K562 (cell line): ENCODE measurements around the gene ZNF165. TPM values are rescaled to one million over a fixed set of nuclear protein-coding genes. Genes with fewer than 3 reads are reported as not detected.

ENCODE experiments used
- CLOCK ChIP-seq: fragments of 250-450 bp; sonication (Bioruptor Pico); IDR thresholded peaks from 2 replicates; pipeline ENCODE4 v1.4.0; 2020; ENCODE audit warnings: mild to moderate bottlenecking, moderate library complexity, borderline replicate concordance
- E2F6 ChIP-seq, 2 experiments: IDR thresholded peaks; 2 replicates each; pipeline ENCODE4 v1.6.1; 2011; ENCODE audit warnings: borderline replicate concordance in 1 of 2, control low read depth in 1 of 2, low read depth in 1 of 2, low read length in 1 of 2, mild to moderate bottlenecking in 1 of 2, mixed read lengths in 1 of 2, moderate library complexity in 1 of 2; ENCODE audit not compliant: insufficient read depth in 1 of 2, insufficient read length in 1 of 2, poor library complexity in 1 of 2, severe bottlenecking in 1 of 2; ENCODE audit errors: extremely low read depth in 1 of 2
- EGR1 ChIP-seq: fragments of 450-650 bp; conservative IDR thresholded peaks from 2 replicates; pipeline ENCODE4 v1.6.1; 2017; ENCODE audit warnings: mild to moderate bottlenecking
- HES1 ChIP-seq: fragments of 450-650 bp; IDR thresholded peaks from 2 replicates; pipeline ENCODE4 v1.6.1; 2016; ENCODE audit warnings: low read depth, mild to moderate bottlenecking, moderate library complexity
- HMGN3 ChIP-seq: IDR thresholded peaks from 2 replicates; pipeline ENCODE4 v1.6.1; 2011; ENCODE audit warnings: borderline replicate concordance, low read depth, mild to moderate bottlenecking, mixed read lengths, low read length; ENCODE audit not compliant: insufficient read length; ENCODE audit errors: extremely low read depth
- NFE2 ChIP-seq: IDR thresholded peaks from 2 replicates; pipeline ENCODE4 v1.6.1; 2014; ENCODE audit warnings: antibody characterized with exemption, low read depth
- POLR2A ChIP-seq: fragments of 450-650 bp; conservative IDR thresholded peaks from 2 replicates; pipeline ENCODE4 v1.6.1; 2016
- THRAP3 ChIP-seq: fragments of 450-650 bp; IDR thresholded peaks from 2 replicates; pipeline ENCODE4 v1.6.1; 2016; ENCODE audit warnings: mild to moderate bottlenecking, inconsistent platforms, borderline replicate concordance
- TSC22D4 ChIP-seq: fragments of 450-650 bp; IDR thresholded peaks from 2 replicates; pipeline ENCODE4 v1.6.1; 2016; ENCODE audit warnings: missing genetic modification characterization, missing biosample characterization, control low read depth
- ZC3H11A ChIP-seq: IDR thresholded peaks from 2 replicates; pipeline ENCODE4 v1.6.1; 2012; ENCODE audit warnings: low read depth, low read length, improper control_type of control experiment
- ZFP91 ChIP-seq: sonication (generic); formaldehyde crosslinking; IDR thresholded peaks from 2 replicates; pipeline ENCODE4 v1.8.0; 2022; ENCODE audit warnings: mild to moderate bottlenecking, missing genetic modification reagents
- ZNF212 ChIP-seq: fragments of 450-650 bp; formaldehyde crosslinking; IDR thresholded peaks from 2 replicates; pipeline ENCODE4 v1.4.0; 2020; ENCODE audit warnings: mild to moderate bottlenecking
- ZNF609 ChIP-seq: sonication (generic); formaldehyde crosslinking; IDR thresholded peaks from 2 replicates; pipeline ENCODE4 v1.8.1; 2023; ENCODE audit warnings: missing genetic modification reagents, mild to moderate bottlenecking, borderline replicate concordance
- ZNF75A ChIP-seq: fragments of 450-650 bp; formaldehyde crosslinking; IDR thresholded peaks from 2 replicates; pipeline ENCODE4 v1.4.0; 2020; ENCODE audit warnings: mild to moderate bottlenecking
- ZNF764 ChIP-seq: fragments of 250-450 bp; sonication (Bioruptor Pico); IDR thresholded peaks from 2 replicates; pipeline ENCODE4 v1.4.0; 2020; ENCODE audit warnings: low read depth, mild to moderate bottlenecking, moderate library complexity
- polyA plus RNA-seq, 8 experiments: library from polyadenylated mRNA; depleted of rRNA in 4 of 8; stranded (reverse) in 5 of 8; unstranded in 3 of 8; fragments of >200 nt; fragmentation: Nextera tagmentation in 2 of 8; fragmentation: Illumina TruSeq in 1 of 8; extraction: Ambion mirVana in 2 of 8; extraction: Trizol in 1 of 8; gene quantifications; 2 replicates each; pipeline versions ENCODE4 v1.2.1 to v1.2.3, GENCODE V29; 2011 to 2014; ENCODE audit warnings: inconsistent platforms in 1 of 8, missing spikeins in 1 of 8
- total RNA-seq, 7 experiments: library from RNA; depleted of rRNA in 6 of 7; stranded (reverse); fragments of >200 nt in 6 of 7; fragmentation: Illumina TruSeq in 2 of 7; extraction: Trizol in 2 of 7; gene quantifications; 2 replicates each; pipeline versions ENCODE4 v1.2.1 to v1.2.3, GENCODE V29; 2011 to 2021; ENCODE audit warnings: low replicate concordance in 1 of 7

Gene ZNF165
- total and polyA plus RNA-seq, 9 of the 15 experiments (the other 6 are each of a cell fraction or from before 2014, with no cell fraction given), result 0.82 to 3.6 (median 1.2) TPM

GRCh38 chr6:28104392-28105244, 24.2 kb downstream of the ZNF165 start (continued):
- TF ChIP-seq E2F6 (IDR thresholded peaks at IDR 0.05; ENCODE audit: borderline replicate concordance in 1 of 2, extremely low read depth in 1 of 2, insufficient read depth in 1 of 2, insufficient read length in 1 of 2, low read depth in 1 of 2, low read length in 1 of 2, poor library complexity in 1 of 2, severe bottlenecking in 1 of 2) (peak; percentile 55 to 72), ZNF764 (CRISPR knock-in tag) (0 out of 2 replicates have a peak, but pooled peaks have one; percentile 42), HMGN3 (peak; percentile 70), TSC22D4 (tag) (no peak), EGR1 (no peak), ZC3H11A (no peak), NFE2 (no peak), THRAP3 (no peak), POLR2A (peak; percentile 95), ZNF212 (CRISPR knock-in tag) (peak; percentile 61; the same call in 1 of the 2 replicates), ZNF609 (0 out of 2 replicates have a peak, but pooled peaks have one; percentile 78), HES1 (no peak), ZFP91 (CRISPR knock-in tag) (peak; percentile 23; the same call in 1 of the 2 replicates), ZNF75A (no peak), CLOCK (no peak)
